Measurements from ENCODE around the gene SLFN12L. TPM values are rescaled to one million over a fixed set of nuclear protein-coding genes. Genes with fewer than 3 reads are reported as not detected.

Gene SLFN12L
- total RNA-seq, 1 experiment from 2014 or later, result not detected

GRCh38 chr17:35543856-35544255 is 6.4 kb upstream of the SLFN12L start:
- H3K4ac ChIP-seq (ENCODE audit: low read depth, low read length), result no peak overlapping the region
- no peak overlapping the region for H2BK12ac ChIP-seq (ENCODE audit: insufficient read length, low read depth, low read length)
- peaks cover 20% of the 10 kb centered on the region for H3K27me3 Mint-ChIP-seq (ENCODE audit: low read depth)
- H4K20me1 ChIP-seq (ENCODE audit: control insufficient read depth, insufficient read depth, insufficient read length), result no peaks in the 10 kb centered on the region
- no peaks in the 10 kb centered on the region for H3K23me2 ChIP-seq (ENCODE audit: insufficient read length, low read depth, low read length, poor library complexity, severe bottlenecking)
- no peaks in the 10 kb centered on the region for H3K36me3 Mint-ChIP-seq (ENCODE audit: insufficient read depth in 1 of 3, low read depth in 3 of 3)
- no peaks in the 10 kb centered on the region for H3K79me2 ChIP-seq (ENCODE audit: insufficient read depth, low read length)
- H3K4me2 ChIP-seq (ENCODE audit: insufficient read depth, insufficient read length, low read length), result no peak overlapping the region
- H2BK120ac ChIP-seq (ENCODE audit: low read depth, low read length, poor library complexity, severe bottlenecking), result no peak overlapping the region
- no peak overlapping the region for H3K9ac ChIP-seq (ENCODE audit: extremely low read depth, insufficient read length, low read length)
- no peak overlapping the region for H2AFZ ChIP-seq (ENCODE audit: low read length)
- H3K56ac ChIP-seq (ENCODE audit: insufficient read length, low read depth, low read length), result no peak overlapping the region
- H4K8ac ChIP-seq (replicated peaks; ENCODE audit: insufficient read length, low read depth, low read length), result no peak overlapping the region
- no CpG with 5 or more reads among the region's 1 CpG for WGBS (ENCODE audit: extremely low coverage, insufficient read length, low lambda C conversion rate)
- H3K27ac Mint-ChIP-seq, result no peak overlapping the region
- H3K9me3 ChIP-seq (ENCODE audit: control insufficient read depth, low read depth, low read length), result no peaks in the 10 kb centered on the region
- no peak for DNase-seq
- H3K18ac ChIP-seq (ENCODE audit: insufficient read length, low read depth, low read length), result no peak overlapping the region
- no peaks in the 10 kb centered on the region for H3K4me1 ChIP-seq (ENCODE audit: insufficient read depth, low read length)
- no peaks in the 10 kb centered on the region for H3K4me1 Mint-ChIP-seq
- H3T11ph ChIP-seq (ENCODE audit: low read length), result no peak overlapping the region
- no peak overlapping the region for H3K27ac ChIP-seq (ENCODE audit: insufficient read length, low read depth, low read length)
- no peak overlapping the region for H2BK20ac ChIP-seq (ENCODE audit: low read depth, low read length, poor library complexity, severe bottlenecking)
- H2BK15ac ChIP-seq (ENCODE audit: low read depth, low read length), result no peak overlapping the region
- H3K14ac ChIP-seq (ENCODE audit: insufficient read depth, low read length), result no peak overlapping the region
- no peak overlapping the region for H4K91ac ChIP-seq (ENCODE audit: insufficient read length, low read depth, low read length)
- H2BK5ac ChIP-seq (ENCODE audit: insufficient read length, low read length), result no peak overlapping the region
- no peak overlapping the region for H3K23ac ChIP-seq (ENCODE audit: insufficient read length, low read depth, low read length)
- no peaks in the 10 kb centered on the region for H3K9me3 Mint-ChIP-seq
- H3K79me1 ChIP-seq (ENCODE audit: insufficient read depth, low read depth, low read length, poor library complexity, severe bottlenecking), result no peaks in the 10 kb centered on the region
- no peak overlapping the region for H2AK5ac ChIP-seq (ENCODE audit: insufficient read length, low read length)
- TF ChIP-seq CTCF (conservative IDR thresholded peaks at IDR 0.05), result no peak
- H3K4me3 Mint-ChIP-seq, result no peak overlapping the region
- H3K27me3 ChIP-seq (ENCODE audit: insufficient read depth, low read length), result no peaks in the 10 kb centered on the region
- H4K5ac ChIP-seq (ENCODE audit: insufficient read length, low read depth, low read length), result no peak overlapping the region
